Stimulated activated CD8-positive, alpha-beta memory T cell treated with anti-CD3 and anti-CD28 coated beads, Interleukin-12 subunit alpha, Interleukin-12 subunit beta, amount 100 ng/mL, for 4 hours (primary cell): ENCODE results near the gene LETM1.

Source experiments
- DNase-seq: peaks from one replicate; pipeline ENCODE4 v3.0.0-alpha.2; 2020; ENCODE audit warnings: low read depth

The LETM1 gene

DNA sequence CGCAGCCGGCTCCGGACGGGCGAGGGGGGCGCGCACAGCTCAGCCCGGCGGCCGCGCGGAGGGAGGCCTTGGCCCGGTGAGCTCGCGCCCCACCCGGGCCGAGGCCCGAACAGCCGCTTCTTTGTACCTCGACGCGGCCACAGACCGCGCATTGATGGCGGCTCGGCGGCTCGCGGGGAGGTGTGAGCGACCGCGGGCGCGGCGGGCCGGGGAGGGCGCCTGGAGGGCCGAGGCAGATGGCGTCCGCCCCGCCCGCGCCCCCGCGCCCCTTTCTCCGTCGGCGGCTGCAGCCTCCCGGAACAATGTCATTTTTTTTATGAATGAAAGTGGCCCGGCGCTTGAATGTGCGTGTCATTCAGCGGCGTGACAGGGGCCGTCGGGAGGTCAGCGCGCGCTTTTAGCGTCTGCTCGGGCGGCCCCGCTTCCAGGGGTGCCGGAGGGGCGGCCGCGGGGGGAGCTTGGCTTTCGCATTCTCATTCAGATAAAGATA is 61.1 kb downstream of the LETM1 start:
- no peak for DNase-seq

DNA sequence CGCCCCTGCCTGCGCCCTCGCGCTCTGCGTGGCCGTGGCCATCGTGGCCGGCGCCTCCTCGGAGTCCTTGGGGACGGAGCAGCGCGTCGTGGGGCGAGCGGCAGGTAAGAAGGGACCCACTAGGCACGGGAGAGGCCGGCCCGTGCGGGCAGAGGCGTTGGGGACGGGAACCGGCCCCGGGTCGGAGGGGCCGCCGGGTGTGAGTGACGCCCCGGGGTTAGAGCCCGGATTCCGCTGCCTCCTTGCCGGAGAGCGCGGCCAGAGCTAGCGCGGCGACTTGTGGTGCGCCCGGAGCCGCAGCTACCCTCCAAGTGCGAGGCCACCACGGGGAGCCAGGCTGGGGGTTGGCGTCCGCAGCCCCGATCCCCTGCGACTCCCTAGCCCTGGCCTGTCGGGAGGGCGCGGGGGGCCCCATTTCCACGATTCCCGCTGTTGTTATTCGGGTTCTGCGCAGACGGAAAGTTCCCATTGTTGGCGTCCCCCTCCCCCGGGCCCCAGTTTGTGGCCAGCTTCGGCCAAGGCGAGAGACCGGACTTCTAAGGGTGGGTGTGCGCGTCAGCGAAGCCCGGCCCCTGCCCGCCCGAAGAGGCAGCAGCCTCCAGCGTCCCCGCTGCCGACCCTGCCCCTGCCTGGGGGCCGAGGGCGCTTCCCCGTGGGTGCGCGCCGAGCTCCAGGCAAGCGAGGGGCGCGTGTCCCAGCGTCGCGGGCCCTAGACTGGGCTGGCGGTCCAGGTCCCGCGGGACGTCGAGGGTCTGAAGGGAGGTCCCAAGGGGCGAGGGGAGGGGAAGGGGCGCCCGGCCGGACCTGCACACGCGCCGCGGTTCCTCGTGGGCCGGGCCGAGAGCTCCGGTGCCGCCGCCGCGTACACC is 61.8 kb downstream of the LETM1 start:
- no peak for DNase-seq

DNA sequence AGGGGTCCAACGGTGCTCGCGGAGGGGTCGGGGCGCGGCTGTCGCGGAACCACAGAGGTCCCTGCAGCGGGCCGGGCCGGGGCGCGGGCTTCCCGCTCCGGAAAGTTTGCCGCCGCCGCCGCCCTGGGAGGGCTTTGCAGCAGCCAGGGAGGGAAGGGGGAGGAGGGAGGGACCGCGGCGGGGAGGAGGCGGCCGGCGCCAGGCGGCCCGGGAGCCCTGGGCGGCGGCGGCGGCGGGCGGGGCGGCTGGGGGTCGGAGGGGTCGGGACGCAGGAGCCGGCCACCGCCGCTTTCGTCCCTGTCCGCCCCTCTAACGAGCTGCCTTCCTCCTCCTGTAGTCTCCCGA is 62.5 kb downstream of the LETM1 start:
- DNase-seq = no peak

DNA sequence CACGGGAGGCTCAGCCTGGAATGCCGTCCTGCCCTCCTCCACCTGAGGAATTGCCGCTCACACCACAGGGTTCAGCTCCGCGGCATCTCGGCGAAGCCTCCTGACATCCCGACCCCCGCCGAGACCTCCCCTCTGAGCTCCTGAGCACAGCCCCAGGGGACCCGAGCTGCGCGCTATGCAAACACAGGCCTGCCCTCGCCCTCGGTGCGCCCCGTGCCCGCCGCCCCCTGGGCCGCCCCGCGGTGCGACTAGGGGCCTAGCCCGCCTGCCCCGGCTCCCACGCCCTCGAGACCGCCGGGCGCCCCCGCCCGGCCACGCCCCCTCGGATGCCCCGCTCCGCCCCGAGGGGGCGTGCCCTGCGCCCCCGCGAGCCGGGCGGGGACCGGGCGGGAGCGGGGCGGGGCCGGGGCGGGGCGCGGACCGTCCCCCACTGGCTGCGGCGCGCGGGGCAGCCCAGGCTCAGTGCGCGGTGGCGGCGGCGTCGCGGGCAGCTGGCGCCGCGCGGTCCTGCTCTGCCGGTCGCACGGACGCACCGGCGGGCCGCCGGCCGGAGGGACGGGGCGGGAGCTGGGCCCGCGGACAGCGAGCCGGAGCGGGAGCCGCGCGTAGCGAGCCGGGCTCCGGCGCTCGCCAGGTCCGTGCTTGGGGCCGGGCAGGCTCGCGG is 63.0 kb downstream of the LETM1 start, which contains the start of gene FGFR3:
Gene FGFR3 (plus strand): TSS at position 462 of the 664 bp plus-strand sequence. CDS start 642 bp downstream, outside the sequence.
- peak; percentile 27 for DNase-seq

DNA sequence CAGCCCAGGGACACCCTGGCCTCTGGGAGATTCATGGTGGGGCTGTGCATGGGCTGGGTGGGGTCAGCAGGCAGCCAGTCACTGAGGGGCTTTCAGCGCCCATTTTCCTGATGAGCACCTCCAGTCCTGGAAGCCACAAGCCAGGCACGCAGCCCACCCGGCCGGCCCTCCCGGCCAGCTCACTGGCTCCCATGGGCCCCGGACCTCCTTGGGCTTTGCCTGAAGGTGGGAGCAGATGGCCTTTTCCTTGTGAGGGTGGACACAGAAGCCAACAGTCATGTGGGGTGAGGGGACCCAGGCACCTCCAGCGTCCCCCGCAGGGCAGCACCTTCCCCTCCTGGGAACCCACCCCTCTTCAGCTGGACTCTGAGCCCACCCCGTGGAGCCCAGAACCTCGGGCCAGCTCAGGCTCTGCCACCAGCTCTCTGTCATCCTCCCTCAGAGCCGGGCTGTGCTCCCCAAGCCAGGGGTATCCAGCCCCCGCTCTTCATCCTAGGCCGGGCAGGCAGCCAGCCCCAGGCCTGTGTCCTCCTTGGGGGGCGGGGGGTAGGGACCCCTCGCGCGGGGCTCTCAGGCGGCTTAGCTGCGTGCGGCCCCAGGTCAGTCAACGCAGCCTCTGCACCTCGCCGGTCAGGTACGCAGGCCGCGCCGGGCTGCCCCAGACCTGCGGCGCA is 63.7 kb downstream of the LETM1 start:
- DNase-seq = no peak

DNA sequence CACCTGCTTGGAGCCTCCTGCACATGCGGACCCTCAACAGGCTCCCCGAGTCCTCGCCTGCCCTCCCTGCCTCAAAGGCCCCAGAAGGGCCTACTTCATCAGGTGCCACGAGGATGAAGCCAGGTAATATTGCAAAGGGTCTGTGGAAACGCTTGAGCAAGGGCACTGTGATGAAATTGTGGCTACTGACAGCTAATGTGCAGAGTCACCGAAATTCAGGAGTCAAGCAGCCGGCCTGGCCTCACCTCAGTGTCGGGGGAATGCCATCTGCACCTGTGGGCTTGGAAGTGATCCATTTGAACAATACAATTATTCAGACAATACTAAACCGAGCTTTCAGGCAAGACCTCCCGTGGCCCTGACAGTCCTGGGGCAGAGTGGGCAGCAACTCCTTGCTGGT is 66.0 kb downstream of the LETM1 start:
- DNase-seq = no peak

DNA sequence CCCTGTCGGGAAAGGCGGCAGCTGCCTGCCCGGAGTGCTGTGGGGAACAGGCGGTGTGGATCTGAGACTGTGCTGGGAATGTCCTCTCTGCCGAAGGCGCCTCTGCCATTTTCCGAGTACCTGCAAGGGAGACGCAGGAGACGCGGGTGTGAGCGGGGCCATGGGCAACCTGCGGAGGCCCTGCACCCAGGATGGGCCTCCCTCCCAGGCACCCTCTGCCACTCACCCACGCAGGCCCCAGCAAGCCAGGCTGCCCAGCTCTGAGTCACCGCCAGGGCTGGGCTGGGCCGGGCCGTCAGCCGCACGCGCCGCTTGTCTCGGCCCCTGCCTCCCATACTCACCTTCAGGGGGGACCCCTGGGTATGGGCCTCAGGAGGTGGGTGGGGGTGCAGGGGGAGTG is 66.4 kb downstream of the LETM1 start:
- DNase-seq = no peak

DNA sequence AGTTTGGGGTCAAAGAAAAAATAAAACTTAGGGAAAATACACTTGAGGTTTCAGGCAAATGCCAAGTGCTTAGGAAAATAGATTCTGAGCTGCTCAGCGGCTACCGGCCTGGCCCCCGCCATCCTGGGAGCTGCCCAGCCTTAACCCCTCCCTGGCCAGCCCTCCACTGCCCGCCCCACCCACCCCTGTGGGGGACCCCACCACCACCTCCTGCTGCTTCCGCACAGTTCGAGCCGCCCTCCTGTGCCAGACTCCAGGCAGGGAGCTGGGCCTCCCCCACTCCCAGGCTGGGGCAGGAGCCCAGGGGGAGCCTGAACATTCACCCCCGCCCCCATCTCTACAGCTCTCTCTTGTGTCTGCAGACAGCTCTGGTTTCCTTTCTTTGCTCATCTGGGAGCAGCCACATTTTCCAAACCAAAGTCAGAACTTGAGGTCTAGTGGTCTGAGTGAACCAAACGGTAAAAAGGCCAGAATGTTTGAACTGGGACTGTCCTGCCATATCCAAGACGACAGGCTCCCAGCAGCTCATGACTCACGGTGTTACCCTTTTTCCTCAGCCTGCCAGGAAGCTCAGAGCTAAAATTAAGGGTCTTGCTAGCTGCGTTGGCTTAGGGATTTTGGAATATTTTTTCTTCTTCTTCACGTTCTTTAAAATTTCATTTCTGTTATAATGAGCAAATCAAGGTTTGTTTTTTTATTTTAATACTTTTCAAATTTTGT is 67.5 kb downstream of the LETM1 start:
- DNase-seq = no peak

DNA sequence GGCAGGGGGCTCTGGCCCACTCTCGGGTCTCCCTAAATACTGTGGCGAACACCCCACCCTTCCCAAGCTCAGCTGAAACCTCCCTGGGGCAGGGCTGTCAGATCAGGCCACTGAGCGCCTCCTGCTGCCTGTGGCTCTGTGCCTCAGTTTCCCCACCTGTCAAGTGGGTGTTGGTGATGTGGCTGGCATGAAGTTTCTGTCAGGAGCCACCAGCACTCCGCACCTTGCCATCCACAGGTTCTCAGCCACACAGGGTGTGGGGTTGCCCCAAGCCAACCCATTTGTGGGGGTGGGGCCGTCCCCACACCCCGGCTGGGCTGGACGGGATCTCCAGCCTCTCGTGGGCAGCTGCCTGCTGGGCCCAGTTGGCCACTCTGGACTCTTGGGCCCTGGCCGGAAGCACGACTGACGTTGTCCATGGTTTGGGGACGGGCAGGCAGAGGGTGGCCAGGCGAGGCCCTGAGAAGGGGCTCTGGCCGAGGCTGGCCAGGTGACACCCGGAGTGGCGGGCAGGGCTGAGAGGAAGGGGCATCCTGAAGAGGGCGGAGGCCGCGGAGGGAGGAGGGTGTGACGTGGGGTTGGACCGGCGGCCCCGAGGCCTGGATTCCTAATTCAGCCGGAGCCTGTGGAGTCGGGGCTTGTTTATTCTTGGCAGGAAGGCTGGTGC is 68.4 kb downstream of the LETM1 start:
- no peak for DNase-seq

DNA sequence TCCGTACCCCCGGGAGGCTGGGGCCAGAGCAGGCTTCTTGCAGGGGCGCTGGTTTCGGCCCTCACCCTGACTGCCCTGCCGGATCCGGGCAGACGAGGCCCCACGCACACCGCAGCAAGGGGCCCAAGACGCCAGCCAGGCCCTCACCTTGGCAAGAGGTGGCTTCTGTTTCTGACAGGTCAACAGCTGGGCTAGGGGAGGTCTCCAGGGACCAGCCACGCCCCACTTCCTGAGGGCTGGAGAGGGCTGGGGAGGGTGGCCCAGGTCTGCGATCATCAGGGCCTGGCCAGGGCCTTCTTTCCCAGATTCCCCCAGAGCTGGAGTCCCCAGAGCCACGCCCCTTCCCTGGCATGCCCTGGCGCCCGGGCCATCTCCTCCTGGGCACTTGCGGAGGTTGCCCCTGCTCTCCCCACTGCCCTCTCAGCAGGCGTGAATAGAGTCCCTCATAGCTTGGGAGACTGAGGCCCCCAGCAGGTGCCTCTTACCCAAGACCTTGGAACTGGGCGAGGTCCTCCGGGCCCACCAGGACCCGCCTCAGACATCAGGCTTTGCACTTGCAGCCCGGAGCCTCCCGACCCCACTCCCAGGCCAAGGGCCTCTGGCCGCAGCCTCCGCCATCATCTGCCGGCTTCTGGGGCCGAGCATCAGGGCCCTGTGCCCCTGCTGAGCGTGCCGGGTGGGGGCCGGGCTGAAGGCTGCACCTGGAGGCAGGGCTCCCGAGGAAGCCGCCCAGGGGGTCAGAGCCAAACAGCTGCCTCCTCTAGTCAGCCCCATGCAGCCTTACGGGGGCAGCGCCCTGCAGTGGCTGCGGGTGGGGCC is 69.2 kb downstream of the LETM1 start:
- DNase-seq = no peak

DNA sequence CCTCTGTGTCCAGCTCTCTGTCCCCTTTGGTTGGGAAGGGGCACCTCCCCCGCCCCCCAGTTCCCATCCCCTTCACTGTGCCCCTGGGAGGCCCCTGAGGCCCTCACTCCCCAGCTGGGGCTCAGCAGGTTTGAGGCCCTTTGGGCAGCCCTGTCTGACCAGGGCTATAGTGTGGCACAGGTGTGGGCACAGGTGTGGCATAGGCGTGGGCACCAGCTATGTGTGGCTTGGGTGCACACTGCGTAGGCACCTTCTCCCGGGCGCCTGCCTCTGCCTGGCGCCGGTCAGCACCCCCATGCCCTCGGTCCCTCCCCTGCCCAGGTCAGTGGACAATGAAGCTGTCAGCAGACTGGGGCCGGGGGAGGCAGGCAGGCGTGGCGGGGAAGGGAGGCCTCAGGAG is 70.4 kb downstream of the LETM1 start:
- DNase-seq = no peak

DNA sequence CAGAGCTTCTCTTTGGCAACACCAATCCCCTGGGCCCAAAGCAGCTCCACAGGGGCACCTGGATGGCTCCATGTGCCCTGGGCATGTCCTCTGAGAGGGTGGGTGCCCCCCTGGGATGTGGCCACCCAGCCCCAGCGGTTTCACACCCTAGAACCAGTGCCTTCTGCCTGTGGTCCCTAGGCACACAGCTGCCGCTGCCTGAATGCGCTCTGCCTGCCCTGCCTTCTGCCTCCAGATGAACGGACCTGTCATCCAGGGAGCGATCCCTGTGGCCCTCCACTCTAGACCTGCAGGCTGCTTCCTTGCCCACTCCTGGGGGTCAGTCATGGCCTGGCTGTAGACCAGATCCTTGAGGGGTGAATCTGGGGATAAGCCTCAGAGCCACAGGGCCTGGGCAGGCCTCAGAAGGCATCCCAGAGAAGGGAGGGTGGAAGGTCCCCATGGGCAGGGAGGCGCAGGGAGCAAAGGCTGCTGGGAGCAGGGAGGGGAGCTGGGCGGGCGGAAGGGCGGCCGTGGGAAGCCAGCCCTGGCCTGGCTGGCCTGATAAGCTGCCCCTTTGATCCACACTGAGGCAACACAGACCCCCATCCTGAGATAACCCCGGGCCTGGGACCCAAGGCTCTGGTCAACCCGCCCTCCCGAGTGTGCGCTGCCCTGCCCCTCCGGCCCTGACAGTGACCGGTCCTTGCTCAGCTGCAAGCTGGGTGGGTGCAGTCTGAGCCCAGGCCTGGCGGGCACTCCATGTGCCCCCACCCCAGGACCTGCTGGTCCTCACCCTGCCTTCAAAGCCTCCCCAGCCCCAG is 71.0 kb downstream of the LETM1 start:
- DNase-seq = no peak

DNA sequence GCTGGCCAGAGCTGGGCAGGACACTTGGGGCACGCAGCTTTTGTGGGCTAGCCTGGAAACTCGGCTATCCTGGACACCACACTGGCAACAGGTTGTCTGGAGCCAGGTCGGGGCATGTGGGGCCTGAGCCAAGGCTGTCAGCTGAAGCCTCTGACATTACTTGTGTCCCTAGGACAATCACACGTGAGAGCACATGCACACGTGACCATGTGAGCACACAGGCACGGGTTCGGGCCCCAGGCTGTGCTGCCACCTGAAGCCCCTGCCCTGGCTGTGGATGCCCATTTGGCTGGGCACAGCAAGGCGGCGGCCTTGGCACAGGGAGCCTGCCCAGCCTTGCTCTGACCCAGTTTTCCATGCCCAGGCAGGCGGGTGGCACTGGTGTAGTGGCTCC is 71.6 kb downstream of the LETM1 start:
- DNase-seq = no peak

DNA sequence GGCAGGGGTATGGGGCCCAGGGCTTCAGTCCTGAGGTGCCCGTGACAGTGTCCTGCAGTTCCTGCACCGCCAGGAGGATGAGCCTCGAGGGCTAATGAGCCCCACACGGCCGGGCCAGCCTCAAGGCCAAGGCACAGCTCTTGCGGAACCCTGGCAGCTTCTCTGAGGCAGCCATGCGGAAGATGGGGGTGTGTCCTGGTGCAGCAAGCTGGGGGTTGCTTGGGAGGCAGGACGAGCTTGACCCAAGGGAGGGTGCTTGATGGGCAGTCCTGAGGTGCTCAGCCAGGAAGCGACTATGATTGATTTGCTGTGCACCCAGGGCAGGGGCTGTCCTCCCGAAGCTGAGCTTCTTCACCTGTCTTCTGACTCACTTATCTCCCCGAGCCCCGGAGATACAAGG is 72.0 kb downstream of the LETM1 start:
- no peak for DNase-seq

DNA sequence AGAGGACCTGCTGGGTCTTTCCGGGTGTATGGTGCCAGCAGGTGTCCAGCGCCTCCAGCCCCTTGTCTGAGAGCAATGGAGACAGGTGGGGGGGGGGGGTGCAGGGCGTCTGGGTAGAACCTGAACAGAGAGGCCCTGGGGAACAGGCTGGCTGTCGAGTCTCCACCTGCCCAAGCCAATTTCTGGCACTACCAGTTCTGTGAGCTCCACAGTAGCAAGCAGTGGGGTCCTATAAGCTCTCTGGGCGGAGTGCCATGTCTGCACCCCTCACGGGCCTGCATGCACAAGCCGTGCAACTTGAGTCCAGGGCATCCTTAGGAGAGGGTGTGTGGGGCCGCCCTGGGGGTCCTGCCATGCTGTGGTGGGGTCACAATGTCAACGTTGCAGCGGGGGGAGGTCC is 72.9 kb downstream of the LETM1 start:
- DNase-seq = no peak

DNA sequence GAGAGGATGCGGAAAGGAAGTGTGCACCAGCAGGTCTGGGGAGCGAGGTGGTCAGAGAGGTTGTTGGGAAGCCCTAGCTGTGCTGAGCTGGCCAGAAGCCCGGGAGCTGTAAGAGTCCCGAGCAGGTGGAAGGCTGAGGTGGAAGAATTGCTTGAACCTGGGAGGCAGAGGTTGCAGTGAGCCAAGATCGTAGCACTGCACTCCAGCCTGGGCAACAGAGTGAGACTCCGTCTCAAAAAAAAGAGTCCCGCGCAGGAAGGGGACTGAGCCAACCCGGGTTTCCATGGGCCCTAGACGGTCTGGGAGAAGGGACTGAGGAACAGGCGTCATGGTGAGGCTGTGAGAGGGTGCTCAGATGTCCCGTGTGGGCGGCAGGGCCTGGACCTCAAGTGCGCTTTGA is 75.5 kb downstream of the LETM1 start:
- DNase-seq = no peak

DNA sequence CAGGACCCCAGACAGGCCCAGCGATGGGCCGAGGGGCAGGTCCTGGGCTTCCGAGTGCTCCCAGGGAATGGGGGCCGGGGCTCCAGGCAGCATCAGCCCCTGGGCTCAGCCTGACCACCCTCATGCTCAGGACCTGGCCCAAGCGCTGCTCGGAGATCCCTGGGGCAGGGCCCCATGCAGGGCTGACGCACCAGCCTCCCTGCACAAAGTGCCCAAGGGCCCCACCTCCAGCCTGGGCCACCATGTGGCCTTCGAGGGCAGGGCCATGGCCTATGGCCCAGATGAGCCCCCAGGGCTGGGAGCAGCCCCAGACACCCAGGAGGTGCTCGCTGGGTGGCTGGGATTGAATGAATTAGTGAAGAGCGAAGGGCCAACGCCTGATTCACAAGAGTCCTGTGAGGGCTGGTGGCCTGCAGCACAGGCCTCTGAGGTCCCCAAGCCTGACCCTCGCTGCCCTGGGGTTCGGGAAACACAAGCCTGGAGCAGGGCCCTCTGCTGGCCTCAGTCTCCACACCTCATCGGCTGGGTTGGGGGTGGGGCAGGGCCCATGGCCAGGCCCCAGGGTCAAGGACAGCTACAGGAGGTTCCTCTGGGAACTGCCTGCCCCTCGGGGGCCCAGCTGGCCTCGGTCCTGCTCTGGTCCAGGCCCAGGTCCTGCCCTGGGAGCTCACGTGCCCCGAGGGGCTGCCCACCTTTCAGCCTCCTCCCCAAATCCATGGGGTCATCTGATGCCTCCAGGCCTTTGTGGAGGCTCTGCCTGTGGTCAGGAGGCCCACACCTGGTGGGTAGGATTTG is 76.2 kb downstream of the LETM1 start:
- no peak for DNase-seq

DNA sequence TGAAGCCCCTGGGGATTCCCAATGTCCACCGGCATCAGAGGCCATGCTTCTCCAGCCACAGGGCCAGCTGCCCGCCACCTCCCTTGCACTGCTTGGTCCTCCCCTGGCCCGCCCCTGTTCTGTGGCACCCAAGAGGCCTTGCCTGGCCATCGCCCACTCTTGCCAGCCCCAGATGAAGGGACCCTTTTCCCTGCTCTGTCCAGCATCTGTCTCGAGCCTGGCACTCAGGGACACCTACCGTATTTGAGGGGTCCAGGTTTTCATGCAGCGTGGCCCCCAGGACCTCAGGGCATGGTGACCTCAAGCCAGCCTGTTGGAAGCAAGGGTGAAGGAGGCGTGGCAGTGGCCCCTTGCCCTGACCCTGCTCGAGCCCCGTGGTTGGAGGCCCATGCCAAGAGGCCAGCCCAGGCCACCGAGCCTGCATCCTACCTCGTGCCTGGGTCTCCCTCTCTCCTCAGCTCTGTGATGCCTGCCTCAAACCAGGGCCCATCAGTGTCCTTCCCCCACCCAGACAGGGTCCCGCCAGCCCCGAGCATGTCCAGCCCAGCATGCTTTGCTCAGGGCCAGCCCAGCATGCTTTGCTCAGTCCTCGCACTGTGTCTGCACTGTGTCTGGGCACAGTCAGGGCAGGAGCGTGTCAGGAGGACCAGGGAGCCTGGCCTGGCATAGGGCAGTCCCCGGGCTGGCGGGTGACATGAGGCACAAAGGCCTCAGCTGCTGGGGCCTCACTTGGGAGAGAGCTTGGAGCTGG is 77.1 kb downstream of the LETM1 start:
- DNase-seq = no peak
